ENCODE data around the gene AGL.
"Not testable (repeated sequence)": the region's sequence is repeated elsewhere in the genome, so short reads cannot be mapped to it uniquely, and the experiment has no call there.

DNA sequence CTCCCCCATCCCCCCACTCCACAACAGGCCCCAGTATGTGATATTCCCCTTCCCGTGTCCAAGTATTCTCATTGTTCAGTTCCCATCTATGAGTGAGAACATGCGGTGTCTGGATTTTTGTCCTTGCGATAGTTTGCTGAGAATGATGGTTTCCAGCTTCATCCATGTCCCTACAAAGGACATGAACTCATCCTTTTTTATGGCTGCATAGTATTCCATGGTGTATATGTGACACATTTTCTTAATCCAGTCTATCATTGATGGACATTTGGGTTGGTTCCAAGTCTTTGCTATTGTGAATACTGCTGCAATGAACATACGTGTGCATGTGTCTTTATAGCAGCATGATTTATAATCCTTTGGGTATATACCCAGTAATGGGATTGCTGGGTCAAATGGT is 53.1 kb downstream of the AGL start:
- TF ChIP-seq CHCHD3 (CRISPR knock-in tag; IDR thresholded peaks at IDR 0.05); ZSCAN29 (CRISPR knock-in tag; conservative IDR thresholded peaks at IDR 0.05); ELF4 (CRISPR knock-in tag; IDR thresholded peaks at IDR 0.05; ENCODE audit: borderline replicate concordance); PBX3 (CRISPR knock-in tag; IDR thresholded peaks at IDR 0.05; ENCODE audit: borderline replicate concordance); NR2C2 (CRISPR knock-in tag; IDR thresholded peaks at IDR 0.05; ENCODE audit: borderline replicate concordance); ZFAT (CRISPR knock-in tag; conservative IDR thresholded peaks at IDR 0.05): not testable (repeated sequence)
- TF ChIP-seq, protein P1, sequence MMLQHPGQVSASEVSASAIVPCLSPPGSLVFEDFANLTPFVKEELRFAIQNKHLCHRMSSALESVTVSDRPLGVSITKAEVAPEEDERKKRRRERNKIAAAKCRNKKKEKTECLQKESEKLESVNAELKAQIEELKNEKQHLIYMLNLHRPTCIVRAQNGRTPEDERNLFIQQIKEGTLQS (CRISPR knock-in tag; IDR thresholded peaks at IDR 0.05) = not testable (repeated sequence)
- TF ChIP-seq, protein P2, sequence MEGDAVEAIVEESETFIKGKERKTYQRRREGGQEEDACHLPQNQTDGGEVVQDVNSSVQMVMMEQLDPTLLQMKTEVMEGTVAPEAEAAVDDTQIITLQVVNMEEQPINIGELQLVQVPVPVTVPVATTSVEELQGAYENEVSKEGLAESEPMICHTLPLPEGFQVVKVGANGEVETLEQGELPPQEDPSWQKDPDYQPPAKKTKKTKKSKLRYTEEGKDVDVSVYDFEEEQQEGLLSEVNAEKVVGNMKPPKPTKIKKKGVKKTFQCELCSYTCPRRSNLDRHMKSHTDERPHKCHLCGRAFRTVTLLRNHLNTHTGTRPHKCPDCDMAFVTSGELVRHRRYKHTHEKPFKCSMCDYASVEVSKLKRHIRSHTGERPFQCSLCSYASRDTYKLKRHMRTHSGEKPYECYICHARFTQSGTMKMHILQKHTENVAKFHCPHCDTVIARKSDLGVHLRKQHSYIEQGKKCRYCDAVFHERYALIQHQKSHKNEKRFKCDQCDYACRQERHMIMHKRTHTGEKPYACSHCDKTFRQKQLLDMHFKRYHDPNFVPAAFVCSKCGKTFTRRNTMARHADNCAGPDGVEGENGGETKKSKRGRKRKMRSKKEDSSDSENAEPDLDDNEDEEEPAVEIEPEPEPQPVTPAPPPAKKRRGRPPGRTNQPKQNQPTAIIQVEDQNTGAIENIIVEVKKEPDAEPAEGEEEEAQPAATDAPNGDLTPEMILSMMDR (CRISPR knock-in tag; IDR thresholded peaks at IDR 0.05) = not testable (repeated sequence)

Measured in HepG2 (cell line).